ENCODE data around the gene TEX36. TPM values are rescaled to one million over a fixed set of nuclear protein-coding genes. Genes with fewer than 3 reads are reported as not detected.

The TEX36 gene
- total RNA-seq, 1 donor from 2014 or later = not detected

DNA sequence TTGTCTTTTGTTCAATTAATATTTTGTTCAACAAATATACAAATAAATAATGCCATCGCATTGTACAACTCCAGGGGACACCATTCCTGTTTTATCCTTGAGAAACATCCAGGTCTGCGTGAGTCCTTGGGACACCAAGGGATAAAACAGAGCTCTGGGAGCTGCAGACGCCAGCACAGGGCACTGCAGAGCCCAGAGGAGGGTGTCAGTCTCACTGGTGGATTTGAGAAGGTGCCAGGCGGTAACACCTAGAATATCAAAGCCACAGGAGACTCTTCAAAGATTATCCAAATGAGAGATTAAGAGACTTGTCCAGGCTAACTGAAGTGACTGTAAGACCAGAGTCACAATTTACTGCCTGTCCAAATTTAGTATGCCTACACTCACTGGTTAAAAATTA lies 55.3 kb downstream of the TEX36 start:
- H3K4me1 Mint-ChIP-seq = peaks cover 7% of the 10 kb centered on the region
- H3K4me3 Mint-ChIP-seq = no peak overlapping the region
- TF ChIP-seq EZH2phosphoT487 (IDR thresholded peaks at IDR 0.05) = no peak
- TF ChIP-seq EZH2 (IDR thresholded peaks at IDR 0.05) = no peak
- TF ChIP-seq, protein P1, sequence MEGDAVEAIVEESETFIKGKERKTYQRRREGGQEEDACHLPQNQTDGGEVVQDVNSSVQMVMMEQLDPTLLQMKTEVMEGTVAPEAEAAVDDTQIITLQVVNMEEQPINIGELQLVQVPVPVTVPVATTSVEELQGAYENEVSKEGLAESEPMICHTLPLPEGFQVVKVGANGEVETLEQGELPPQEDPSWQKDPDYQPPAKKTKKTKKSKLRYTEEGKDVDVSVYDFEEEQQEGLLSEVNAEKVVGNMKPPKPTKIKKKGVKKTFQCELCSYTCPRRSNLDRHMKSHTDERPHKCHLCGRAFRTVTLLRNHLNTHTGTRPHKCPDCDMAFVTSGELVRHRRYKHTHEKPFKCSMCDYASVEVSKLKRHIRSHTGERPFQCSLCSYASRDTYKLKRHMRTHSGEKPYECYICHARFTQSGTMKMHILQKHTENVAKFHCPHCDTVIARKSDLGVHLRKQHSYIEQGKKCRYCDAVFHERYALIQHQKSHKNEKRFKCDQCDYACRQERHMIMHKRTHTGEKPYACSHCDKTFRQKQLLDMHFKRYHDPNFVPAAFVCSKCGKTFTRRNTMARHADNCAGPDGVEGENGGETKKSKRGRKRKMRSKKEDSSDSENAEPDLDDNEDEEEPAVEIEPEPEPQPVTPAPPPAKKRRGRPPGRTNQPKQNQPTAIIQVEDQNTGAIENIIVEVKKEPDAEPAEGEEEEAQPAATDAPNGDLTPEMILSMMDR (IDR thresholded peaks at IDR 0.05) = no peak
- no peak overlapping the region for H3K4me2 ChIP-seq
- peaks cover 10% of the 10 kb centered on the region for H3K27me3 Mint-ChIP-seq (ENCODE audit: insufficient read depth, low read depth)
- H3K9me3 Mint-ChIP-seq = no peaks in the 10 kb centered on the region
- no peaks in the 10 kb centered on the region for H4K20me1 ChIP-seq (ENCODE audit: low read depth)
- no peak overlapping the region for H3K27ac Mint-ChIP-seq
- H3K9me3 ChIP-seq (ENCODE audit: low read depth) = no peaks in the 10 kb centered on the region
- no peak overlapping the region for H3K27ac ChIP-seq
- no peak overlapping the region for H3K4me3 ChIP-seq
- no peaks in the 10 kb centered on the region for H3K79me2 ChIP-seq (ENCODE audit: low read depth)
- no peak for DNase-seq (ENCODE audit: low spot score)
- H3K9ac ChIP-seq = no peak overlapping the region
- no peaks in the 10 kb centered on the region for H3F3A ChIP-seq (ENCODE audit: low read depth)
- no peaks in the 10 kb centered on the region for H3K36me3 ChIP-seq
- H3K4me1 ChIP-seq = no peaks in the 10 kb centered on the region
- H3K27me3 ChIP-seq = no peaks in the 10 kb centered on the region
- H2AFZ ChIP-seq (replicated peaks) = no peak overlapping the region
- no peaks in the 10 kb centered on the region for H3K36me3 Mint-ChIP-seq

DNA sequence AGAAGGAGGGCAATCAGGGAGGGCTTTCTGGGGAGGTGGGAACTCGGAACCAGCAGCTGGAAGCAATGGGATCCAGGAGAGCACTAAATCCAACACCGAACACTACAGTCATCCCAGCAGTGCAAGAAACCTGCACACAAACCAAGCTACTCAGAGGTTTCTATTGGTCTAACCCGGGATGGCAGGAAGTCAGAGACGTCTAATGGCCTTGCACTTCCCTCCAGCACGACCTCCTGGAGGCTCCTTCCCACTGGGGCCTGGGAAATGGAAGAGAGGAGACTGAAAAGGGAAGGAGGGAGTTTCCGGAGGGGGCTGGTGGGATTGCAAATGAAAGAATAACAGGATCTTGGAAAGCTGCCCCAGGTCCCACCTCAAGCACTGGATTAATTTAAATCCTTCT lies 56.3 kb downstream of the TEX36 start:
- Histone ChIP-seq H4K20me1 (ENCODE audit: low read depth) (no peaks in the 10 kb centered on the region), H3K27ac (no peak overlapping the region), H3K36me3 (no peaks in the 10 kb centered on the region), H3K4me3 (no peak overlapping the region), H3F3A (ENCODE audit: low read depth) (no peaks in the 10 kb centered on the region), H3K79me2 (ENCODE audit: low read depth) (no peaks in the 10 kb centered on the region), H3K27me3 (no peaks in the 10 kb centered on the region), H3K9ac (no peak overlapping the region), H2AFZ (replicated peaks) (no peak overlapping the region), H3K4me1 (no peaks in the 10 kb centered on the region), H3K9me3 (ENCODE audit: low read depth) (no peaks in the 10 kb centered on the region), H3K4me2 (no peak overlapping the region)
- H3K4me1 Mint-ChIP-seq = peaks cover 7% of the 10 kb centered on the region
- H3K36me3 Mint-ChIP-seq = no peaks in the 10 kb centered on the region
- H3K27ac Mint-ChIP-seq = no peak overlapping the region
- no peaks in the 10 kb centered on the region for H3K9me3 Mint-ChIP-seq
- TF ChIP-seq, protein P1 (IDR thresholded peaks at IDR 0.05) = no peak
- no peak for TF ChIP-seq EZH2phosphoT487 (IDR thresholded peaks at IDR 0.05)
- TF ChIP-seq EZH2 (IDR thresholded peaks at IDR 0.05) = no peak
- DNase-seq (ENCODE audit: low spot score) = no peak
- no peak overlapping the region for H3K4me3 Mint-ChIP-seq
- H3K27me3 Mint-ChIP-seq (ENCODE audit: insufficient read depth, low read depth) = peaks cover 11% of the 10 kb centered on the region

DNA sequence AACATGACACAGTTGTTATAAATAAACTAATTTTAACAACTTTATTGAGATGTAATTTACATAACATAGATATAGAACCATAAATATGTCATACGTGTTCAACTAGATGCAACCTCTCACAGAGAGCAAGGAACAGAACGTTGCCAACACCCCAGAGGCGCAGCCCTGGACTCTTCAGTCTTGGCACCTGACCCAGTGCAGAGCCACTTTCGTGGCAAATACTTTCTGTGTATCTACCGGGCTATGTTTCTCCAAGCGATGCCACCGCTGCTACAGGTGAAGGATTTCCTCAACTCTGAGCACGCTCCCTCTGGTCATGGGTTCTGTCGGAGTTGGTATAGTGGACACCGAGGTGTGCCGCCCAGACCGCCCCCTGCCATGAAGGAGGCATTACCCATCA lies 57.4 kb downstream of the TEX36 start:
- Histone ChIP-seq H4K20me1 (ENCODE audit: low read depth) (no peaks in the 10 kb centered on the region), H2AFZ (replicated peaks) (no peak overlapping the region), H3K4me1 (no peaks in the 10 kb centered on the region), H3K27me3 (no peaks in the 10 kb centered on the region), H3K36me3 (no peaks in the 10 kb centered on the region), H3F3A (ENCODE audit: low read depth) (no peaks in the 10 kb centered on the region), H3K4me2 (no peak overlapping the region), H3K79me2 (ENCODE audit: low read depth) (no peaks in the 10 kb centered on the region), H3K9me3 (ENCODE audit: low read depth) (no peaks in the 10 kb centered on the region), H3K4me3 (no peak overlapping the region), H3K9ac (no peak overlapping the region), H3K27ac (no peak overlapping the region)
- Mint-ChIP-seq H3K27me3 (ENCODE audit: insufficient read depth, low read depth) (peaks cover 11% of the 10 kb centered on the region), H3K36me3 (no peaks in the 10 kb centered on the region), H3K27ac (no peak overlapping the region), H3K9me3 (no peaks in the 10 kb centered on the region), H3K4me1 (peaks cover 7% of the 10 kb centered on the region), H3K4me3 (no peak overlapping the region)
- TF ChIP-seq EZH2 (IDR thresholded peaks at IDR 0.05) (no peak), EZH2phosphoT487 (IDR thresholded peaks at IDR 0.05) (no peak)
- TF ChIP-seq, protein P1 (IDR thresholded peaks at IDR 0.05) = no peak
- DNase-seq (ENCODE audit: low spot score) = no peak
